ENCODE data around the gene FHOD3.

DNA sequence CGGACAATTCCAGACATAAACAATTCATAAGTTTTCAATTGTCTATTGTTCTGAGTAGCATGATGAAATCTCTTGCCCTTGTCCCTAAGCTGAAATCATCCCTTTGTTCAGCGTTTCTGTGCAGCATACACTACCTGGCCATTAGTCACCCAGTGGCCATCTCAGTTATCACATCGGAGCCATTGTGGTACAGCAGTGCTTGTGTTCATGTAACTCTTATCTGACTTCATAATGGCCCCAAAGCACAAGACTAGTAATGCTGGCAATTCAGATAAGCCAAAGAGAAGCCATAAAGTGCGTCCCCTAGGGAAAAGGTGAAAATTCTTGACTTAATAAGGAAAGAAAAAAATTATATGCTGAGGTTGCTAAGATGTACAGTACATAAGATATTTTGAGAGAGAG, 127.2 kb downstream of the FHOD3 start:
- TF ChIP-seq, protein P1, sequence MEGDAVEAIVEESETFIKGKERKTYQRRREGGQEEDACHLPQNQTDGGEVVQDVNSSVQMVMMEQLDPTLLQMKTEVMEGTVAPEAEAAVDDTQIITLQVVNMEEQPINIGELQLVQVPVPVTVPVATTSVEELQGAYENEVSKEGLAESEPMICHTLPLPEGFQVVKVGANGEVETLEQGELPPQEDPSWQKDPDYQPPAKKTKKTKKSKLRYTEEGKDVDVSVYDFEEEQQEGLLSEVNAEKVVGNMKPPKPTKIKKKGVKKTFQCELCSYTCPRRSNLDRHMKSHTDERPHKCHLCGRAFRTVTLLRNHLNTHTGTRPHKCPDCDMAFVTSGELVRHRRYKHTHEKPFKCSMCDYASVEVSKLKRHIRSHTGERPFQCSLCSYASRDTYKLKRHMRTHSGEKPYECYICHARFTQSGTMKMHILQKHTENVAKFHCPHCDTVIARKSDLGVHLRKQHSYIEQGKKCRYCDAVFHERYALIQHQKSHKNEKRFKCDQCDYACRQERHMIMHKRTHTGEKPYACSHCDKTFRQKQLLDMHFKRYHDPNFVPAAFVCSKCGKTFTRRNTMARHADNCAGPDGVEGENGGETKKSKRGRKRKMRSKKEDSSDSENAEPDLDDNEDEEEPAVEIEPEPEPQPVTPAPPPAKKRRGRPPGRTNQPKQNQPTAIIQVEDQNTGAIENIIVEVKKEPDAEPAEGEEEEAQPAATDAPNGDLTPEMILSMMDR (IDR thresholded peaks at IDR 0.05; ENCODE audit: control extremely low read depth in 1 of 3, insufficient read depth in 1 of 3, low read depth in 1 of 3, low read length in 3 of 3) = peak in 1 of 3 experiments; percentile 18; a peak in 1 of 4 replicates
- TF ChIP-seq GABPA (IDR thresholded peaks at IDR 0.05; ENCODE audit: borderline replicate concordance, insufficient read depth, low read length) (no peak), RFX5 (IDR thresholded peaks at IDR 0.05; ENCODE audit: borderline replicate concordance, low read depth, low read length) (no peak), CREB1 (IDR thresholded peaks at IDR 0.05) (no peak), HDAC2 (IDR thresholded peaks at IDR 0.05; ENCODE audit: borderline replicate concordance in 1 of 2, low read depth in 2 of 2, low read length in 2 of 2) (no peak)
- TF ChIP-seq, protein P2, sequence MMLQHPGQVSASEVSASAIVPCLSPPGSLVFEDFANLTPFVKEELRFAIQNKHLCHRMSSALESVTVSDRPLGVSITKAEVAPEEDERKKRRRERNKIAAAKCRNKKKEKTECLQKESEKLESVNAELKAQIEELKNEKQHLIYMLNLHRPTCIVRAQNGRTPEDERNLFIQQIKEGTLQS (IDR thresholded peaks at IDR 0.05; ENCODE audit: insufficient read depth, low read depth, low read length) = no peak
- TF ChIP-seq, protein P3, sequence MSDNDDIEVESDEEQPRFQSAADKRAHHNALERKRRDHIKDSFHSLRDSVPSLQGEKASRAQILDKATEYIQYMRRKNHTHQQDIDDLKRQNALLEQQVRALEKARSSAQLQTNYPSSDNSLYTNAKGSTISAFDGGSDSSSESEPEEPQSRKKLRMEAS (IDR thresholded peaks at IDR 0.05) = no peak
